Parathyroid adenoma (tissue), 2 donors: ENCODE measurements around the gene CAMTA1.

ENCODE experiments used
- H2AFZ ChIP-seq: fragments of 300-600 bp; sonication (generic); one replicate; pipeline ENCODE4 v1.7.0; 2017; ENCODE audit warnings: antibody characterized with exemption, mild to moderate bottlenecking
- H3K27ac ChIP-seq: fragments of 300-600 bp; sonication (generic); one replicate; pipeline ENCODE4 v1.7.0; 2017
- H3K27me3 ChIP-seq: fragments of 300-600 bp; sonication (generic); one replicate; pipeline ENCODE4 v1.7.0; 2017; ENCODE audit warnings: low read length; ENCODE audit not compliant: control insufficient read depth, insufficient read depth
- H3K36me3 ChIP-seq: fragments of 300-600 bp; sonication (generic); one replicate; pipeline ENCODE4 v1.7.0; 2017; ENCODE audit warnings: low read length; ENCODE audit not compliant: control insufficient read depth, insufficient read depth
- H3K4me1 ChIP-seq: fragments of 300-600 bp; sonication (generic); one replicate; pipeline ENCODE4 v1.7.0; 2017; ENCODE audit warnings: control low read depth
- H3K4me2 ChIP-seq: fragments of 300-600 bp; sonication (generic); one replicate; pipeline ENCODE4 v1.7.0; 2017; ENCODE audit warnings: low read length
- H3K4me3 ChIP-seq: fragments of 300-600 bp; sonication (generic); one replicate; pipeline ENCODE4 v1.7.0; 2017; ENCODE audit warnings: low read depth, low read length
- H3K79me2 ChIP-seq: fragments of 300-600 bp; sonication (generic); one replicate; pipeline ENCODE4 v1.7.0; 2017; ENCODE audit warnings: control low read depth
- H3K9ac ChIP-seq: fragments of 300-600 bp; sonication (generic); one replicate; pipeline ENCODE4 v1.7.0; 2017; ENCODE audit warnings: mild to moderate bottlenecking
- H3K9me3 ChIP-seq: fragments of 300-600 bp; sonication (generic); one replicate; pipeline ENCODE4 v1.7.0; 2017; ENCODE audit warnings: low read length; ENCODE audit not compliant: control insufficient read depth
- CTCF ChIP-seq: fragments of 300-600 bp; sonication (generic); IDR thresholded peaks from one replicate; pipeline ENCODE4 v1.7.0; 2017; ENCODE audit warnings: antibody characterized with exemption, mild to moderate bottlenecking
- donor health status: primary hyperparathyroidism.

Gene CAMTA1

DNA sequence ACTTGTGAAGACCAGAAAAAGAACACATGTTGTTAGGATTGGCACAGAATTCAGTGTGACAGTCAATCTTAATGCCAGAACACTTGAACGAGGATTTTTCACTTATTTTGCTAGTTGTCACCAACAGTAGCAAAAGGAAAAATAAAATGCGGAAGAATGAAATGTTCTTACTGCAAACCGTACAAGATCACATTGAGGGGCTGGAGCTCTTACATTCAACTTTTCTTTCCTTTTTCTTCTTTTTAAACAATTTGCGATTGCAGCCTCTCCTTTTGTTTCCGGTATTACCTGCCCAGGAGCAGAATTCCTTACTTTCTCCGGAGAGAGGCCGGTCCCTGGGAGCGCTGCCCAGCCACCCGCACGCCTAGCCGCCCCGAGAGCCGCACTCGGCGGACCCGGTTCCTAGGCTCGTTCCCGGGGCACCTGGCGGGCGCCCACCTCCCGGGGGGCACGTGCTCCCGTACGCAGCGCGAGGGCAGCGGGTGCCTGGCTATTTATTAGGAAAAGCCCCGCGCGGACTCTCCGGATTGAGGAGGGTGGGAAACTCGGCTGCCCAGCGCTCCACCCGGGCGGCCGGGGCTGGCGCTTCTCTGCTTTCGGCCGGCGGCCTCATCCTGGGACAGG is 1.2 kb upstream of the CAMTA1 start:
- Histone ChIP-seq H3K27me3 (no peaks in the 10 kb centered on the region), H3K27ac (peak overlapping the region; percentile 94), H3K36me3 (no peaks in the 10 kb centered on the region), H2AFZ (peak overlapping the region; percentile 74), H3K4me3 (peak overlapping the region; percentile 81), H3K79me2 (peaks cover 13% of the 10 kb centered on the region), H3K9me3 (no peaks in the 10 kb centered on the region), H3K4me2 (peak overlapping the region; percentile 82), H3K9ac (no peak overlapping the region), H3K4me1 (no peaks in the 10 kb centered on the region)
- TF ChIP-seq CTCF = no peak

DNA sequence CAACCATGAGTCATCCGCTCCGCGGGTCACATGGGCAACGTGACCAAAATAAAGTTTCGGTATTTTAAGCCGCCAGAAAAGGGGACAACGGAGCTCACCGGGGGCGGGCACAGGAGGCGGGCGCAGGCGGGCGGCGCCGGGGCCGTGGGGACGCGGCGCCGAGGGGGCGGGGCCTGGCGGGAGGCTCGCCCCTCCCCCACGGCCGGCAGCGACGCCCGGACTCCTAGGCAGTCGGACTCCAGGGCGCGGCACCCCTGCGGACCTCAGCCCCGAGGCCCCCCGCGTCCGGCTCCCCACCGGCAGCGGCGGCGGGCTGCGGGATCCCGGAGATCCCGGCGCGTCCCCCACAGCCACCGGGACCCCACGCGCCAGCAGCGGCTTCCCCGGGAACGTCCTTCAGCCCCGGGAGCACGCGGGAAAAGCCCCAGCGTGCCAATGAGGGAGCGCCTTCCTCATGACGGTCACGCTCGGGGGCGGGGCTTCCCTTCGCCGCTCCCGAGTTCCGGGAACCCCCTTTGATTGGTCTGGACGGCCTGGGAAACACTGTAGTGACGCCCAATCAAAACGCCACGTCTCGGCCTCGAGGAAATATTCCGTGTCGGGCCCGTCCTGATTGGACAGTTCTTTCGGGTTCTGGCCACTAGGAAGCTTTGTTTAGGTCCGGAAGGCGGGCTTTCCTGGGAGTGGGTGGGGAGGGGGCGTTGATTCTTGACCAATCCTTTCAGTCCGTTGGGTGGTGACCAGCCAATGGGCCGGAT is 515 bp upstream of the CAMTA1 start:
- Histone ChIP-seq H3K4me1 (no peaks in the 10 kb centered on the region), H2AFZ (peak overlapping the region; percentile 75)
- no peak for TF ChIP-seq CTCF

GRCh38 chr1:6785728-6786505 is 663 bp downstream of the CAMTA1 start:
- Histone ChIP-seq H3K27me3 (no peaks in the 10 kb centered on the region), H3K27ac (peak overlapping the region; percentile 6), H3K9me3 (no peaks in the 10 kb centered on the region), H3K36me3 (no peaks in the 10 kb centered on the region), H2AFZ (peak overlapping the region; percentile 62), H3K79me2 (peaks cover 13% of the 10 kb centered on the region), H3K4me2 (peak overlapping the region; percentile 88), H3K4me3 (peak overlapping the region; percentile 64), H3K4me1 (no peaks in the 10 kb centered on the region), H3K9ac (no peak overlapping the region)
- TF ChIP-seq CTCF = no peak

More for the DNA sequence above, 515 bp upstream of the CAMTA1 start:
- peaks cover 13% of the 10 kb centered on the region for H3K79me2 ChIP-seq
- H3K27ac ChIP-seq = peak overlapping the region; percentile 94
- no peaks in the 10 kb centered on the region for H3K27me3 ChIP-seq
- no peaks in the 10 kb centered on the region for H3K9me3 ChIP-seq
- H3K9ac ChIP-seq = no peak overlapping the region
- no peaks in the 10 kb centered on the region for H3K36me3 ChIP-seq
- H3K4me3 ChIP-seq = peak overlapping the region; percentile 81
- H3K4me2 ChIP-seq = peak overlapping the region; percentile 82

- Histone ChIP-seq H3K9me3 (no peaks in the 10 kb centered on the region), H2AFZ (no peak overlapping the region), H3K4me1 (no peaks in the 10 kb centered on the region), H3K79me2 (peaks cover 13% of the 10 kb centered on the region), H3K4me3 (no peak overlapping the region), H3K4me2 (no peak overlapping the region), H3K27ac (no peak overlapping the region), H3K36me3 (no peaks in the 10 kb centered on the region), H3K27me3 (no peaks in the 10 kb centered on the region), H3K9ac (no peak overlapping the region)
- no peak for TF ChIP-seq CTCF
Measured at GRCh38 chr1:6788946-6789345, 3.7 kb downstream of the CAMTA1 start.
